T-helper 1 cell treated with Interleukin-12 subunit alpha and Interleukin-12 subunit beta and Interleukin-4 antibody, amounts not matched to agents 30 ng/mL and 1 ng/mL, for 36 hours (primary cell): ENCODE data around the gene CROCC2. TPM values are rescaled to one million over a fixed set of nuclear protein-coding genes. Genes with fewer than 3 reads are reported as not detected.

Source experiments
- intact Hi-C: fragments of 100-400 bp; cut with micrococcal nuclease; formaldehyde crosslinking; loops from one replicate; pipeline ENCODE4 v1.15.1; 2024
- total RNA-seq: library from RNA; stranded (reverse); gene quantifications from 2 replicates; pipeline ENCODE4 v1.2.3, GENCODE V29; 2022

Gene CROCC2
- total RNA-seq: not detected in 2 replicates

DNA sequence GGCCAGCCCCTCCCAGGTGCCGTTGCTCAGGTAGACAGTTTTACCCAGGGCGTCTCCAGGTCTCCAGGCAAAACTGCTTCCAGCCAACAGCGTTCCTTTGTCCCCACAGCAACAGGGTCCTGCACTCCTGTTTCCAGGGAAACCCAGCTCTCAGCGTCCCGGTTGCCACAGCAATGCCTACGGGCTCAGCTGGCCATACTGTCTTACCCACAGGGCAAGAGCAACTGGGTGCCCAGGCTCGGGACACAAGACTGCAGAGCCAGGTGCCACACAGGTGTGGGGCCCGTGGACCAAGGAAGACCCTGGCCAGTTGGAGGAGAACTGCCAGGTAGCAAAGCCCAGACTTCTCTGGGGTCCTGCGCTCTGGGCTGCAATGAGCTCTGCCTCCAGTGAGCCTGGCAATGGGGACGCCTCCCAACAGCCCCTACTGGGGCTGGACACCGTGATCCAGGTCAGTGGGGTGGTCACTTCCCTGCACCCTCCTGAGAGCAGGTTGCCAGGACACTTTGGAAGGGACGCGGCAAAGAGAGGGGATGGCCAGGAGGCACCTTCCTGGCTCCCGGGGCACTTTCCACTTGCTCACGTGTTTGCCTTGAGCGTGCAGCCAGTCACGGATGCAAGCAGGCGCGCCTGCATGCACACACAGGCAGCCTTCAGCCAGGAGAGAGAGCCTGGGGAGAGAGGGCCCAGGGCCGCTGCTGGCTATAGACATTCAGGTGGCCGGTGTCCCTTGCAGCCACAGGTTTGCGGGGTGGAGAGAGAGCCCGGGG, at the start of gene CROCC2:
Gene CROCC2, plus strand, starts transcription at position 196 of the 770 bp plus-strand sequence. Its CDS starts 178 bp downstream, at position 374.
- intact Hi-C loops: no loop called here

DNA sequence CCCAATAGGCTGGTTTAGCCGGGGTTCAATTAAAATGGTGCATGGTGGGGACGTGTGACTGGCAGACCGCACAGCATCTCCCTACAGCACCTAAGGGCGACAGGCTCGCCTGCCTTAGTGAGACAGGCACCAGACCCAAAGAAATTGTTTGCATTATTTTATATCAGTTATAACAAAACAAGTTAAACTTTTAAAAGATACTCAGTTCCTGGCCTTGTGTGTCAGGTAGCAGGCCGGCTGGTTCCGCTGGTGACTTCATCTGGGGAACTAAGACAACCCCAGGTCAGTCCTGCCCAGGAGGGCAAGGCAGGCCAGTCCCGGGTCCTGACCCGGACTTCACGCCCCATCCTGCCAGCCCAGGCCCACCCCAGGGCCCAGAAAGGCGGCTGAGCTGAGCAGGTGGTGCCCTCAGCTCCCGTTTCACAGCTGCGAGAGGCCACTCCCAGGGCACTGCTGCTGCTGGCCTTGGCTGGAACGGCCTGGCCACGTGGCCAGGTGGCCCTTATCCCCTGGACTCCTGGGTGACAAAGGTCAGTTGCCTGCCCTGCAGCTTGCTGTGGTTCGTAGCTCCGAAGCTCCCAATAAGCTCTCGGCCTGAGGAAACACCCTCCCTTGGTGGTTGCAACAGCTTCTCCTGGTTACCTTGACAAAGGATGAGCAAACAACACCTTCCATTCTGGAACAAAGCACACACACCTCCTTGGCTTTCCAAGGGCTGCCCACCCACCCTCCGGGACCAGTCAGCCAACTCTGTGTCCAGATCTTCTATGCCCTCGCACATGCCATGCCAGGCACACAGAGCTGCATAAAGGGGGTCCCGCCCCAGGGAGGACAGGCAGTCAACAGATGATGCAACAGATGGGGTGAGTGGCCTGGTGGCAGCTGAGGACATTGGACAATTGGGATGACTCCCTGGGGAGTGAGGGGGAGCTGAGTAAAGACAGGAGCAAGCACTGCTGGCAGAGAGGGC, 48.8 kb upstream of the CROCC2 start:
- intact Hi-C loops: no loop called here

DNA sequence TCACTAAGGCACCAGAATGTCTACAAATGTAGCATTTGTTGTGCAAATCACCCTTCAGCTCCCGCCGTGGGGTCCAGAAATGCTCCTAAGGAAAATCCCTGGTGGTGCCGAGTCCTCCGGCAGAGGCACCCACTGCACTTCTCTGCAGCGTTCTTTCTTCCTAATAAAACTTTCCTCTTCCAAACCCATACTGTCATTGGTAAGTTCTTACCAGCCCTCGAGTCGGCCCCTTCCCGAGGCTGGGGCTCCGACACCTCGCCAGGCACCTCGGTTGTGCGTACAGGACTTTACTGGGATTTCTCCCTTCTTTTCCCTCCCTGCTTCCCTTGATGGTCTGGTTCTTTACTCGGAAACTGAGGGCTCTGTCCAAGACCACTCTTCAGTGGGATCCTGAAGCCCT, 47.8 kb upstream of the CROCC2 start:
- intact Hi-C loops: no loop called here

DNA sequence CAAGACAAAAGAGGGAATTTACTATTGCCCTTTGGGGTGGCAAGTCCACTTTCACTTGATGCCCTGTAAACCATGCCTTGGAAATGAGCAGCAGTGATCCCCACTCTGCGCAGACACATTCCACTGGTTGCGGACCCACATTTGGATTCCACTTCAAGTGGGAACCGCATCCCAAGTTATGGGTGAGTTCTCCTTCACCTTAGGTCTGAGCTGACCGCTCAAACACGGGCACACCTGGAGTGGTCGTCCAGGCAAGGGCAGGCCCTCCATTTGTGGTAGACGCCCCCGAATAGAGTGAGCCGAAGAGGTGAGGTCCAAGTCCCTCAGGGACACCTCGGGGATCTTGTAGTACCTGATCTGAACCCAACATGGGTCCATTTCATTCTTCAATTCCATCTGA, 47.3 kb upstream of the CROCC2 start:
- intact Hi-C loops: no loop called here

DNA sequence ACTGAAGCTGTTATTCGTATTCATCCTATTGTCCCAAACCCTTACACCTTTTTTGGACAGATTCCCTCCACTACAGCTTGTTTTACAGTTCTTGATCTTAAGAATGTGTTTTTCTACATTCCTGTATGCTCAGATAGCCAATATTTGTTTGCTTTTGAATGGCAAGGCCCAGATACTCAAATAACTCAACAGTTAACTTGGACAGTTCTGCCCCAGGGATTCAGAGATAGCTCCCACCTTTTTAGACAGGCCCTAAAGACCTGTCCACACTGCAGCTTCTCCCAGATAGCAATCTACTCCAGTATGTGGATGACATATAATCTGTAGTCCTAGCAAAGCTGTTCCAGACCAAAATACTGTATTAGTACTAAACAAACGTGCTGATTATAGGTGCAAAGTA, 44.6 kb upstream of the CROCC2 start:
- intact Hi-C loops: no loop called here

DNA sequence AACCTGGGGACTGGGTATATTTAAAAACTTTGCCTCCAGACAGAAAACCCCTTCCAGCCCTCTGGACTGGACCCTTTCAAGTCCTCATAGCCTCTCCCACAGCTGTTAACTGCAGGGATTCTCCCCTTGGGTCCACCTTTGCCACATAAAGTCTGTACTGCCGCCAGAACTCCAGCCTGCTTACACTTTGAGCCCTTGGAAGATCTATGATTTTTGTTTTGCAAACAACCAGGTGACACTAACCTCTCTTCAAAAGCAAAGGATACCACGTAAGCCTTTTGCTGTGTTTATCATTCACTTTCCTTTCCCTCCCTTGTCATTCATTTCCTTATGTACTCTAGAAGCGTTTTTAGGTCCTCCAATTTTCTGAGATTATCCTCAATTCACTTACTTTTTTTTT, 41.7 kb upstream of the CROCC2 start:
- intact Hi-C loops: no loop called here

DNA sequence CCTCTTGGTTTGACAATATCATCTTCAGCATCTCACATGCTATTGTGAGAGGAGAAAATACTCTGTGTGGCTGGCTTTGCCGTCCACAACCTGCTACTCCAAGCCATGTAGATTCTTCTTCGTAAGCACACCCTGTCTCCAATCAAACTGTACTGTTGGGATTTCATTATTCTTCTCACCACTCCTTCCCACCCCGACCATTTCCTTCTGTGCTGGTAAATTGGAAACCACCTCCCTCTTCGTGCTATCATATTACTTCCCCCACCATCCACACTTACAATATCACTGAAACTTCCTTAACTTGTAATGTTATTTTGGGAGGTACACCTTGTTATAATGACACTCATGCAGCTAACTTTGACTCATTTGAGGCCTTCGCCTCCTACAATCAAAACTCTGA, 40.7 kb upstream of the CROCC2 start:
- intact Hi-C loops: no loop called here

DNA sequence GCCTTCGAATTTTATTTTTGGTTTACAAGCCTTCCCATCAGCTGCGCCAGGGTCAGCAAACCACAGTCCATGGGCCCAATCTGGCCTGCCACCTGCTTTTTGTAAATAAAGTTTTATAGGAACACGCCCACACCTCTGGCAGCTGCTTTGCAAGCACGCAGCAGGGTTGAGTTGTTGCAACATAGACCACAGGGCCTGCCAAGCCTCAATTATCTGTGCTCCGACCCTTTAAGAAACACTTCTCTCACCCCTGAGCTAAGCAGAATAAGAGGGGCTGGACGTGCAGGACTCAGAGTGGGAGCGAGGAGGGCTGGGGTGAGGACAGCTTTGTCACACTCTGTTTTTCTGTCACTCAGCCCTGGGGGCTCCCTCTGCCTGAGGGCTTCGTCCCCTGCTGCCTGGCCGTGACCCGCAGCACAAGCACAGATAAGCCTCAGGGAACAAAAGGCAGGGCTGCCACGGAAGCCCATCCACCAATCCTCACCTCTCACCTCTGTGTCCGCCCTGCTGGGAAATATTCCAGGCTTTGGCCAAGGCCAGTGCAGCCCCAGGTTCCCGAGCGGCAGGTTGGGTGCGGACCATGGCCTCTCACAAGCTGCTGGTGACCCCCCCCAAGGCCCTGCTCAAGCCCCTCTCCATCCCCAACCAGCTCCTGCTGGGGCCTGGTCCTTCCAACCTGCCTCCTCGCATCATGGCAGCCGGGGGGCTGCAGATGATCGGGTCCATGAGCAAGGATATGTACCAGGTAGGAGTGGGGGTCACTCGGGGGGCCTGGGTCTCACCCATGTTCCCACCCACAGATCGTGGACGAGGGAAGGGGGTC, 37.6 kb upstream of the CROCC2 start, which contains the start of gene AGXT:
Gene AGXT, plus strand, starts transcription at position 539 of the 823 bp plus-strand sequence. Its CDS starts 42 bp downstream, at position 581.
- intact Hi-C loops: no loop called here

DNA sequence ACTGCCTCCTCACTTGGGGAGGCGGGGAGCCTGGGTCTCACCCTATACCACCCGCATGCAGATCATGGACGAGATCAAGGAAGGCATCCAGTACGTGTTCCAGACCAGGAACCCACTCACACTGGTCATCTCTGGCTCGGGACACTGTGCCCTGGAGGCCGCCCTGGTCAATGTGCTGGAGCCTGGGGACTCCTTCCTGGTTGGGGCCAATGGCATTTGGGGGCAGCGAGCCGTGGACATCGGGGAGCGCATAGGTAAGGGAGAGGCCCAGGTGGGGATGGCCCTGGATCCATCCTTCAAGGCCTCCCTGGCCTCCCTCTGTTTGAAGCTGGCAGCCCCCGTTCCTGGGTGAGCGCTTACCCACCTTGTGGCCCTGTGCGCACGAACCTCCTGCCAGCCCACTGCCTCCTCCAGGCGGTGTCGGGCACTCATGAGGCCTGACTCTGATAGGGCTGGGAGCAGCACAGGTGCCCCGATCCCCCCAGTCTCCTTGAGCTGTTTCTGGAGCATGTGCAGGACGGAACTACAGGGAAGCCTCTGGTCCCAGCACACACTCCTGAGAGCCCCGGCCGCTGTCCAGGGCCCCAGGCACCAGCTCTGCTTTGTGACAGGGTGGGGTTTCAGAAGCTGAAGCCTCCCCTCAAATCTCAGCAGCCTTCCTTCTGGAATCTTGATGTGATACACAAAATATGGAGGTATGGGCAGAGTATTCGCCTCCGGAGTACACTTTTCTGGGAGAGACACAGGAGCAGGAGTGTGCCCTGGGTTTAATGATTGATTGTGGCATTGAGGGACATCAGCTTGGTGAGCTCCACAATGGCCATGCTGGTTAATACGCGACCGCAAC, 36.8 kb upstream of the CROCC2 start:
- intact Hi-C loops: no loop called here

DNA sequence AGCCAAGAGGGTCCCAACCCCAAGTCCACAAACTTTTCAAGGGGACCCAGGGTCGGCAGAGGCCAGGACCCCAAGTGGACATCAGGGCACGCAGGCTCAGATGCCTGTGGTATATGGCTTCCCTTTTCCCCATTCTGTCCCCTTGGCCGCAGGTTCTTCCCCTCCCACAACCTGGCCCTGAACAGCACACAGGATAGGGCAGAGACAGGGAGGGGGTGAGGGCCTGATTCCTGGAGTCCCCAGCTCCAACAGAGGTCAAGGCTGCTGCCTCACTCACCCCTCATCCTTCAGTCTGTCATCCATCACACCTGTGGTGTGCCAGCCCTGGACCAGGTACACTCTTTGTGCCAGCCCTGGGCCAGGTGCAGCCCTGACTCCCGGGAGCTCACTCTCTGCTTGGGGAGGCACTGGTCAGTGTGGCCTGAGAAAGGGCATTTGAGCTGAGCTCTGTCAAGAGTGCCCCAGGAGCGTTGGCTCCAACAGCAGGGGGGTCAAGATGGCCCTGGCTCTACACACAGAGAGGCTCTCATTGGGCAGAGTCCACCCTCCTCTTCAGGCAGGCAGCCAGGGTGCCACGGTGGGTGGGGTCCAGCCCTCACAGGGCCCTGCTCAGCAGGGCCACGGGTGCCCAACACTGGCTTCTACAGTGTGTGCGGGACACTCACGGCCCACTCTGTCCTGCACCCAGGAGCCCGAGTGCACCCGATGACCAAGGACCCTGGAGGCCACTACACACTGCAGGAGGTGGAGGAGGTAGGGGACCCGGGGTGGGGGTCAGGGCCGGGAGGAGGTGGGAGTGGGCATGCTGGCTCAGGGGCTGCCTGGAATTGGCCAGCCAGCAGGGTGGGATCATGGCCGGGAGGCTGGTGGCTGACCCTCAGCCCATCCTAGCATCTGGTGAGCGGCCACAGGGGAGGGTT, 35.9 kb upstream of the CROCC2 start:
- intact Hi-C loops: no loop called here

DNA sequence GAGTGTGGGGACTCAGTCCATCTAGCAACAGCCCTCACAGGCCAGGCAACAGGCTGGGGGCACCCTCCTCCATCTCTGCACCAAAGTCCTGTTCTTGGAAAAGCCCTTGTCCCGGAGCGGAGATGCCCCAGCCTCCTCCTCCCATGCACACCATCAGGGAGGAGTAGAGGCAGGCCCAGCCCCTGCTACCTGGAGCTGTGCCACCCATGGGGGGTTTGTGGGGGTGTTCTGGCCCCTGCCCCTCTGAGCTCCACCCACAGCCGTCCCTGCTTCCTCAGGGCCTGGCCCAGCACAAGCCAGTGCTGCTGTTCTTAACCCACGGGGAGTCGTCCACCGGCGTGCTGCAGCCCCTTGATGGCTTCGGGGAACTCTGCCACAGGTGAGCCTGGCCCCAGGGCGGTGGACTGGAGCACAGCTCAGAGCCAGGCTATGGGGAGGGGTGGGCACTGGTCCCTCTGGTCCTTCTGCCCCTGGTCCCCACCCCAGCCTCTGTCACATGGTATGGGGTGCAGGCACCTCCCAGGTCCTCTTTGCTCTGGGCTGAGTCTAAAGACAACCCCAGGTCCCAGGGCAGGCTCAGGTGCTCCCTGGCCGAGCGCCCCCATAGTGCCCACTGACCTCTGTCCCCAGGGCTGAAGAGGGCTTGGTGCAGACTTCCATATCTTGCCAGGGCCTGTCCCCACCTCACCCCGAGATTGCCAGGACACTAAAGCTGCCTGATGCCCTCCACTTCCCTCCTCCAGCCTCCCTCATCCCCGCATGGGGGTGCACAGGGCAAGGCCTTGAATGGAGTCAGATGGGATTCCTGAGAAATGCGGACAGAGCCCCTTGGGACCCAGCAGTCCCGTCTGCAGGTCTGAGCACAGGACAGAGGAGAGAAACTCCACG, 34.8 kb upstream of the CROCC2 start:
- intact Hi-C loops: no loop called here

DNA sequence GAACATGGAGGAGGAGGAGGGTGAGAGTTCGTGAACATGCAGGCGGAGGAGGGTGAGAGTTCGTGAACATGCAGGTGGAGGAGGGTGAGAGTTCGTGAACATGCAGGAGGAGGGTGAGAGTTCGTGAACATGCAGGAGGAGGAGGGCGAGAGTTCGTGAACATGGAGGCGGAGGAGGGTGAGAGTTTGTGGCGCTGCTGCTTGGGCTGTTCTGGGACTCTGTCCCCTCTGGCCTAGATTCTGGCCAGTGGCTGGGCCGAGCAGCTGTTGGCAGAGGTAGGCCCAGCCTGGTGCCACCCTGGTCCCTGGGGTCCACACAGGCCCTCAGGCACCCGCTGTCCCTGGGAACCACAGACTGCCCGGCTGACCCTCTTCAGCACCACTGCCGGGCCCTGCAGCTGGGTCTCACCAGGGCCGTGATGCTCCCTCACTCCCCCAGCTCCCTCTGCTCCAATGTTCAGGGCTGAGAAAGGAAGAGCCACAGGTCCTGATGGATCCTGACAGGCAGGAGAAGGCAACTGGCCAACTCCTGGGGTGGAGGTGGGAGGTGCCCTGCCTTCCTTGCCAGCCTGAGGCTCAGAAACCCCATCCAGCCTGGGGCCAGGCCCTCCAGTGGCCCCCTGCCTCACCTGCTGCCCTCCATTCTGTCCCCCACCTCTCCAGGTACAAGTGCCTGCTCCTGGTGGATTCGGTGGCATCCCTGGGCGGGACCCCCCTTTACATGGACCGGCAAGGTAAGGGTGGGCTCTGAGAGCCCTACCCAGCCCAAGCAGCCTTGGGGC, 33.6 kb upstream of the CROCC2 start:
- intact Hi-C loops: no loop called here

DNA sequence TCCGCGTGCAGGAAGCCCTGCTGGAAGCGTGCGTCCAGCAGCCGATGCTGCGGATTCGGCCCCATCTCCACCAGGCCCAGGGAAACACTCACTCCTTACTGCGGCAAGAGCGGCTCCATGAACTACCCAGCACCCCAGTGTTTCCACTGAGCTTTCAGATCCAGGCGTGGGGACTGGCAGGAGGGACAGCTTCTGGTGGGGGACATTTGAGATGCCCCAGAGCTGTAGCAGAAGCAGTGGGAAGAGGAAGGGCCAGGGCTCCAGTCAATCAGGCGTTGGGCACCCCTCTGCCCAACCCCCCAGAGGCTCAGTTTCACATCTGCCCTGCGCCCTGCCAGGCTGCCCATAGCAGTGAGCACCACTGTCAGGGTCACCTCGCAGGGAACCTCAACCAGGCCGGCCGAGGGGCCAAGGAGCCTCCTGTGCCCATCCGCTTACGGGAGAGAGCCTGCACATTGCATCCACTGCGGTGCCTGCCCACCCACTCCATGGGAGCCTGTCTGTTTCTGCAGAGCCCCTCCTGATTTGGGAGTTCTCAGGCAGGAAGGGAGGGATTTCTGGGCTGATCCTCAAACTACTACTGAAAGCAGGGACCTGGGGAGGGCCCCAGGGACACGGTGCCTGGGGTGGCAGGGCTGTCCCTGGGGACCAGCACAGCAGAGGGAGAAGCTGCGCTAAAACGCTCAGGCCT, 32.9 kb upstream of the CROCC2 start:
- intact Hi-C loops: no loop called here

DNA sequence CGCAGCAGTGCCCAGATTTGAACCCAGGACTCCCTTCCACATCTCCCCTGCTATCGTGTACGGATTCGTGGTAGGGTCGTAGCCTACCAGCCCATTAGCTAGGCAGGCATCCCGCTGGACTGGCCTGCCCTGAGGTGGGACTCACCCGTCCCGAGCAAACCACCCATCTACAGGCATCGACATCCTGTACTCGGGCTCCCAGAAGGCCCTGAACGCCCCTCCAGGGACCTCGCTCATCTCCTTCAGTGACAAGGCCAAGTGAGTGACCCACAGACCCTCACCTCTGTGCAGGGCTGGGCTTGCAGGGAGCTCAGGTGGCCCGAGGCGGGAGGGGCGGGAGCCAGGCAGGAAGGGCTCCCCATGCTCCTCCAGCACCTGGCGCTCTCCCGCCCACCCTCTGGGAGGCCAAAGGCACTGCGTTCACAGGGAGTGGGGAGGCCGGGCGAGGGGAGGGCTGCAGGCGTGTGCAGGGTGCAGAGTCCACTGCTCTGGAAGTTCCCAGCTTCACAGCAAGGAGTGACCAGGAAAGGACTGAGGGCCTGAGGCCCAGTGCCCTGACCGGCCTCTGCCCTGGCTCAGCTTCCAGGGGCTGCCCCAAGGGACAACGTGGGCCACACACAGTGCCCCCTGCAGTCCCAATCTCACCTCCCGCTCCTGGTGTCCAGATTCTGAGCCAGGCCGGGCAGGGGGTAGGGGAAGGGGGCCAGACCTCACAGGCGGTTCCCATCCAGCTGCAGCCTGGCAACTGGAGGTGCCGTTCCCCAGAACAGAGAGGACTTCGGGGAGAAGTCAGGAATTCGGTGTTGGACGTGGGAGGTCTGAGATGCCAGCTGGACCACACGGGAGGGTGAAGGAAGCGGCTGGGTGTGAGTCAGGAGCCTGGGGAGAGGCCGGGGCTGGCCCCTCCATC, 32.1 kb upstream of the CROCC2 start:
- intact Hi-C loops: no loop called here

DNA sequence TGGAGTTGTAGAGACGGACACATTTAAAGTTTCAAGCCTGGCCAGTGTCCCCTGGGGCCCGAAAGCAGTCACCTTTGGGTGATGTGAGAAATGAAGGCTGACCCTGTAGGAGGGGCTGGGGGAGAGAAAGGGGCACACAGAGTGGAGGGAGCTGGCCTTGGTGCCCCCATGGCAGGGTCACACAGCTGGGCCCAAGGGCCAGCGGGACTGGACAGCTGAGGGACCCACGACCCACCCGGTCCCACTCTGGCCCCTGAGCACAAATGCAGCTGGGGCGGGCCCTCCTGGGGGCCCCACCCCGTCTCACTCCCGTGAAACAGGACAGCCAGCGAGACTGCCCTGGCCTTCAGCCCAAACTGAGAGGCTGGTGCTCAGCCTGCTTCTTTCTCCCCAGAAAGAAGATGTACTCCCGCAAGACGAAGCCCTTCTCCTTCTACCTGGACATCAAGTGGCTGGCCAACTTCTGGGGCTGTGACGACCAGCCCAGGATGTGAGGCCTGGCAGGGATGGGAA, 31.4 kb upstream of the CROCC2 start:
- intact Hi-C loops: no loop called here
